ENCODE data around the gene DDX56.

DDX56 gene

DNA sequence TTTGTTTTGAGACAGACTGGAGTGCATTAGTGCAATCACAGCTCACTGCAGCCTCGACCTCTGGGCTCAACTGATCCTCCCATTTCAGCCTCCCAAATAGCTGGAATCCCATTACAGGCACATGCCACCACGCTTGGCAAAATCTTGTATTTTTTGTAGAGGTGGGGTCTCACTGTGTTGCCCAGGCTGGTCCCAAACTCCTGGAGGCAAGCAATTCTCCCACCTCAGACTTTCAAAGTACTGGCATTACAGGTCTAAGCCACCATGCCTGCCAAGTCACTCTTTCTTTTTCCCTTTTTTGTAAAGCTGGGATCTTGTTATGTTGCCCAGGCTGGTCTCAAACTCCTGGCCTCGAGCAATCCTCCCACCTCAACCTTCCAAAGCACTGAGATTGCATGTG is 24.3 kb downstream of the DDX56 start:
- no peaks in the 10 kb centered on the region for H3K36me3 ChIP-seq (ENCODE audit: control insufficient read depth in 5 of 5, insufficient read depth in 5 of 5, low read length in 5 of 5)
- H3K4me1 ChIP-seq (ENCODE audit: control insufficient read depth in 5 of 5, insufficient read depth in 5 of 5, low read length in 5 of 5), result no peaks in the 10 kb centered on the region
- H3K27me3 ChIP-seq (ENCODE audit: control insufficient read depth in 5 of 5, insufficient read depth in 4 of 5, low read length in 5 of 5), result no peaks in the 10 kb centered on the region
- no peaks in the 10 kb centered on the region for H3K9me3 ChIP-seq (ENCODE audit: control insufficient read depth in 5 of 5, low read length in 5 of 5)
- H3K4me3 ChIP-seq (ENCODE audit: low read depth in 1 of 5, low read length in 5 of 5), result no peak overlapping the region
- no peak overlapping the region for H3K9ac ChIP-seq (ENCODE audit: low read length in 5 of 5)
- H3K27ac ChIP-seq (ENCODE audit: low read depth, low read length), result no peak overlapping the region

DNA sequence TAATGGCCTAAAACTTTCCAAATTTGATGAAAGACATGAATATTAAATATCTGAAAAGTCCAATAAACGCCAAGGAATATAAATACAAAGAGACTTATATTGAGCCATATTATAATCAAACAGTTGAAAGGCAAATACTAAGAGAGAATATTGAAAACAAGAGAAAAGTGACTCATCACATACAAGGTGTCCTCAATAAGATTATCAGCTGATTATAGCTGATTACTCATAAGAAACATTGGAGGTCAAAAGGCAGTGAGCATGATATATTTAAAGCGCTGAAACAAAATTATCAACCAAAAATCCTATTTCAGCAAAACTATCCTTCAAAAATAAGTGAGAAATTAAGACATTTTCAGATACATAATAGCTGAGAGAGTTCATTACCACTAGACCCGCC is 24.8 kb downstream of the DDX56 start:
- Histone ChIP-seq H3K27me3 (ENCODE audit: control insufficient read depth in 5 of 5, insufficient read depth in 4 of 5, low read length in 5 of 5) (no peaks in the 10 kb centered on the region), H3K4me1 (ENCODE audit: control insufficient read depth in 5 of 5, insufficient read depth in 5 of 5, low read length in 5 of 5) (no peaks in the 10 kb centered on the region), H3K4me3 (ENCODE audit: low read depth in 1 of 5, low read length in 5 of 5) (no peak overlapping the region), H3K36me3 (ENCODE audit: control insufficient read depth in 5 of 5, insufficient read depth in 5 of 5, low read length in 5 of 5) (no peaks in the 10 kb centered on the region), H3K27ac (ENCODE audit: low read depth, low read length) (no peak overlapping the region), H3K9me3 (ENCODE audit: control insufficient read depth in 5 of 5, low read length in 5 of 5) (no peaks in the 10 kb centered on the region), H3K9ac (ENCODE audit: low read length in 5 of 5) (no peak overlapping the region)

DNA sequence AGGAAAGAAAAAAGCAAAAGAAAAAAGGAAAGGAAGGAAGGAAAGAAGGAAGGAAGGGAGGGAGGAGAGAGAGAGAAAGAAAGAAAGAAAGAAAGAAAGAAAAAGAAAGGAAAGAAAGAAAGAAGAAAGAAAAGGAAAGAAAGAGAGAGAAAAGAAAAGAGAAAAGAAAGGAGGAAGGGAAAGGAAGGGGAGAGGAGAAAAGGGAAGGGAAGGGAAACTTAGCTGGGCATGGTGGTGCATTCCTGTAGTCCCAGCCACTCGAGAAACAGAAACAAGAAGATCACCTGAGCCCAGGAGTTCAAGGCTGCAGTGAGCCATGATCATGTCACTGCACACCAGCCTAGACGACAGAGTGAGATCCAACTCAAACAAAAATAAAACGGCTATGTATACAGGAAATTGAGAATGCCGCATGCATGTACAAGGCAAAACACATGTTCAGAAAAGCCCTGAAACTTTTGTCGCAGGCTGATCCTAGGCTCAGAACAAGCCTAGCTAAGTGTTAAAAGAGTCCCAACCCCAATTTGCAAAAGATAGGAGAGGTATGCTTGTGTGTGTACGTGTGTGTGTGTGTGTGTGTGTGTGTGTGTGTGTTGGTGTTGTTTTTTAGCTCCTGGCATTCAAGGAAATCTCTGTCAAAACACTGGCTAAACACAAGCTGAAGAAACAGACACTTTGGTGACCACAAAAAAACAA is 26.0 kb downstream of the DDX56 start:
- H3K4me3 ChIP-seq (ENCODE audit: low read depth in 1 of 5, low read length in 5 of 5), result no peak overlapping the region
- H3K9me3 ChIP-seq (ENCODE audit: control insufficient read depth in 5 of 5, low read length in 5 of 5), result no peaks in the 10 kb centered on the region
- H3K27ac ChIP-seq (ENCODE audit: low read depth, low read length), result no peak overlapping the region
- H3K36me3 ChIP-seq (ENCODE audit: control insufficient read depth in 5 of 5, insufficient read depth in 5 of 5, low read length in 5 of 5), result no peaks in the 10 kb centered on the region
- peaks cover 1 to 6% (median 5%) of the 10 kb centered on the region in 5 donors for H3K4me1 ChIP-seq (ENCODE audit: control insufficient read depth in 5 of 5, insufficient read depth in 5 of 5, low read length in 5 of 5)
- no peak overlapping the region for H3K9ac ChIP-seq (ENCODE audit: low read length in 5 of 5)
- no peaks in the 10 kb centered on the region for H3K27me3 ChIP-seq (ENCODE audit: control insufficient read depth in 5 of 5, insufficient read depth in 4 of 5, low read length in 5 of 5)

DNA sequence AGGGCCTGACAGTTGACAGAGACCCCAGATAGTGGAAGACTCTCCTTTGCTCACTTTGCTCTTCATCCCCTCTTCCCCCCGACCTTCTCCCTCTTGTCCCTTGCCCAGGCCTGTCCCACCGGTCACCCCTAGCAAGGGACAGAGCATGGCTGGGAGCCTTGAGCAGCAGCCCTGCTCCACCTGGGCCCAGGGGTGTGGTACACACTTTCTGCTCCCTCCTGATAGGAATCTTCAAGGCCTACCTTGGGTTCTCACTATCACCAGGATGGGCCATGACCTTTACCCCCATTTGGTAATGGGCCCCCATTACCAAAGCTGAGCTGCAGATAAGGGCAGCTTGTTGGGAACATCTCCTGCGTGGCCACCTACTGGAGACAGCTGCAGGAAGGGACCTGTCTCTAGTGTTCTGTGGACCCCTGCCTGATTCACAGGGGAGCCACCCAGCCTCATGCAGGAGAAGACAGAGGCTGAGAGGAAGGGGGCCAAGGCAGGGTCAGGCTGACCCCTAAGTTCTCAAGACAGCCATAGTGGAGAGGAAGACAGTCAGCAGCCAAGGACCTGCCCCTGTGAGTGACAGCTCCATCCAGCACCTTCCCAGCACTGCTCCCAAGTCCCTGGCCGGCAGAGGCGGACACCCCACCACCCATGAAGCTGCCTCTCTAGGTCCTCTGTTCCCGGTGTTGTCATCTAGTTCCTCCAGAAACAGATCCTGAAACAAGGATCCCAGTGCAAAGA is 31.7 kb downstream of the DDX56 start:
- Histone ChIP-seq H3K27ac (ENCODE audit: low read depth, low read length) (peak overlapping the region; percentile 79), H3K9ac (ENCODE audit: low read length in 5 of 5) (no peak overlapping the region), H3K9me3 (ENCODE audit: control insufficient read depth in 5 of 5, low read length in 5 of 5) (no peaks in the 10 kb centered on the region), H3K27me3 (ENCODE audit: control insufficient read depth in 5 of 5, insufficient read depth in 4 of 5, low read length in 5 of 5) (no peaks in the 10 kb centered on the region), H3K36me3 (ENCODE audit: control insufficient read depth in 5 of 5, insufficient read depth in 5 of 5, low read length in 5 of 5) (no peaks in the 10 kb centered on the region), H3K4me3 (ENCODE audit: low read depth in 1 of 5, low read length in 5 of 5) (no peak overlapping the region), H3K4me1 (ENCODE audit: control insufficient read depth in 5 of 5, insufficient read depth in 5 of 5, low read length in 5 of 5) (peaks cover 1 to 62% (median 39%) of the 10 kb centered on the region in 5 donors)

DNA sequence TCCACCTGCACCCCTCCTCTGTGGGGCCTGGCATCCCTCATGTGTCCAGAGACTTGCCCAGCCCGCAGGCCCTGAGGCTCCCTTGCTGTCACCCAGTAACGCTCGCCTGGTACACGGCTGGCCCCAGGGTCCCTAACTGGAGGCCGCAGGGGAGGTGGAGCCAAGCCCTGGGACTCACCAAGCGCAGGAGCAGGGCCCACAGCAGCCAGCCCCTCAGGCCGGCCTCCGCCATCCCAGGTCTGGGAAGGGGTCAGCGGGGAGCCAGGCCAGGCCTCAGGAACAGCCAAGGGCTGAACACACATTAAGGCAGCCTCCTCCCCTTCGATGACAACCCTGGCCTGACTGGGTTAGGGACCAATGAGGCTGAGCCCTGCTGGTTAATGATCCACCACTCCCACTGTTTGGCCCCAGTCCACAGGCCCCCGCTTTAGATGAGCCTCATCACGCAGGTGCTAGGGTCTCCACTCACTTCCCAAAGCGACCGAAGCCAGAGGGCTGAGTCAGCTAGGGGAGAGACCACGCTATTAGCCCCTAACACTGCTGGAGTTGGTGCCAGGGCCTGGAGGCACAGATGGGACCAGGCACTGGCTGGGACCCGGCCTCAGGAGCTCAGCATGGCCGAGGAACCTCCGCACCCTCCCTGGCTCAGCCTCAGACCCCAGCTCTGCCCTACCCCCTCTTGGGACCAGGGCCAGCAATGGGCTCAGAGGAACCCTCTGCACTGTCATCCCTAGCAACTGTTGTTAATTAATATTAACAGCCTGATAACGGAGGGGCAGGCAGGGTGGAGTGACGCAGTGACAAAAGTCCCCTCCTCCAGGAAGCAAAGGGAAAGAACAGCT is 32.5 kb downstream of the DDX56 start, which contains the start of gene NPC1L1:
TSS of gene NPC1L1 (minus strand) at position 303 of the 842 bp plus-strand sequence. CDS start at position 232, 71 bp downstream.
- no peaks in the 10 kb centered on the region for H3K9me3 ChIP-seq (ENCODE audit: control insufficient read depth in 5 of 5, low read length in 5 of 5)
- H3K27ac ChIP-seq (ENCODE audit: low read depth, low read length), result peak within 1 kb of the TSS; percentile 79
- H3K4me3 ChIP-seq (ENCODE audit: low read depth in 1 of 5, low read length in 5 of 5), result no peak within 1 kb of the TSS
- H3K9ac ChIP-seq (ENCODE audit: low read length in 5 of 5), result no peak within 1 kb of the TSS
- no peaks in the 10 kb centered on the region for H3K36me3 ChIP-seq (ENCODE audit: control insufficient read depth in 5 of 5, insufficient read depth in 5 of 5, low read length in 5 of 5)
- no peaks in the 10 kb centered on the region for H3K27me3 ChIP-seq (ENCODE audit: control insufficient read depth in 5 of 5, insufficient read depth in 4 of 5, low read length in 5 of 5)
- peaks cover 1 to 63% (median 39%) of the 10 kb centered on the region in 5 donors for H3K4me1 ChIP-seq (ENCODE audit: control insufficient read depth in 5 of 5, insufficient read depth in 5 of 5, low read length in 5 of 5)

DNA sequence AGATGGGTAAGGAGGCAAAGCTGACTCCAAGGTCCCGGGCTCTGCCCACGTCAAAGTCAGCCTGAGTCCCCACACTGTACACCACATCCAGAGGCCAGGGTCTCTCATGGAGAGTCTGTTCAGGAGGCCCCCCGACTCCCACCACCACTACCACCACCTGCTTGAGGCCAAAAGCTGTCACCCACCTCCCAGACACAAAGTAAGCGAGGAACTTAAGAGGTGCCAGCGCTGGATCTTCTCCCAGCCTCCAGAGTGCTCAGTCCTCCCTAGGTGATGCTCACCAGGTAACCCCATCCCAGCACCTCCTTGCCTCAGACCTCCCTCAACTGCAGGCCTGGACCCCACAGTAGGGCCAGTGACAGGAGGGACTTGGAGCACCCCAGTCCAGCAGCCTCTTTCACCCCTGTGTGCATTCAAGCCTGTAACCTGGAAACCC is 33.1 kb downstream of the DDX56 start:
- Histone ChIP-seq H3K9me3 (ENCODE audit: control insufficient read depth in 5 of 5, low read length in 5 of 5) (no peaks in the 10 kb centered on the region), H3K4me3 (ENCODE audit: low read depth in 1 of 5, low read length in 5 of 5) (no peak overlapping the region), H3K27me3 (ENCODE audit: control insufficient read depth in 5 of 5, insufficient read depth in 4 of 5, low read length in 5 of 5) (no peaks in the 10 kb centered on the region), H3K27ac (ENCODE audit: low read depth, low read length) (peak overlapping the region; percentile 79), H3K4me1 (ENCODE audit: control insufficient read depth in 5 of 5, insufficient read depth in 5 of 5, low read length in 5 of 5) (peaks cover 1 to 63% (median 39%) of the 10 kb centered on the region in 5 donors), H3K9ac (ENCODE audit: low read length in 5 of 5) (no peak overlapping the region), H3K36me3 (ENCODE audit: control insufficient read depth in 5 of 5, insufficient read depth in 5 of 5, low read length in 5 of 5) (no peaks in the 10 kb centered on the region)

DNA sequence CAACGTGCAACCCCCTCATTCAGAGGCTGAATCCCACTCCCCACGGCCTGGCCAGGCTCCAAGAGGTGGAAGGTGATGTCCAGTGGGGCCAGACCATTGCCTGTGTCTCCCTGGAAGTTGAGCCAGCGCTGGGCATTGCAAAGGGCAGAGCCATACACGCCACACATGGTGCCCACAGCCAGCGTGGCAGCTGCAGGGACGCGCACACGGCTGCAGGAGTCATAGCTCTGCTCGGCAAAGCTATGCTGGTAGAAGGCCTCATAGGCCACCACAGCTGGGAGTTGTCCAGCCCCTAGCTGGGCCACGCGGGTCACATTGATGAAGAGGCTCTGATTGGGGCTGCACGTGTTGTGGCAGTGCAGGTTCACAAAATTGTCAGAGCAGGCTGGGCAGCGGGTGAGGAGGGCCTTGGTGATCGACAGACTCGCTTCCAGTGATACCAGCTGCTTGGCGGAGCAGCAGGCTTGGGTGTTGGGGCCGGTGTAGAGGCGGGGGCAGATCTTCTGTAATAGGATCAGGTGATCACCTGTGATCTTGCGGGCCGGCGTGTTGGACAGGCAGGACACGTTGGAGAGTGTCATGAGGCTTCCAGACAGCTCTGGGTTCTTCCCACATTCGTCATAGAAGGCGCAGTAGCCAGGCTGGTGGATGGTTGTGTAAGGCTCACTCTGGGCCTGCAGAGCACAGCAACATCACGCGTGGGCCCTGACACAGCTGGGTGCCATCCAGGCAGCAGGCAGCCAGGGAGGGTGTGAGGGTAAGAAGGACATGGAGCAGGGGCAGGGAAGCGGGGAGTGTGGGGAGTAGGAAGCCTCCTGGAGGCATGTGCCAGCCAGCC is 33.8 kb downstream of the DDX56 start:
- Histone ChIP-seq H3K27me3 (ENCODE audit: control insufficient read depth in 5 of 5, insufficient read depth in 4 of 5, low read length in 5 of 5) (no peaks in the 10 kb centered on the region), H3K9ac (ENCODE audit: low read length in 5 of 5) (no peak overlapping the region), H3K9me3 (ENCODE audit: control insufficient read depth in 5 of 5, low read length in 5 of 5) (no peaks in the 10 kb centered on the region), H3K36me3 (ENCODE audit: control insufficient read depth in 5 of 5, insufficient read depth in 5 of 5, low read length in 5 of 5) (no peaks in the 10 kb centered on the region), H3K4me1 (ENCODE audit: control insufficient read depth in 5 of 5, insufficient read depth in 5 of 5, low read length in 5 of 5) (peaks cover 1 to 63% (median 39%) of the 10 kb centered on the region in 5 donors), H3K27ac (ENCODE audit: low read depth, low read length) (peak overlapping the region; percentile 79), H3K4me3 (ENCODE audit: low read depth in 1 of 5, low read length in 5 of 5) (no peak overlapping the region)

DNA sequence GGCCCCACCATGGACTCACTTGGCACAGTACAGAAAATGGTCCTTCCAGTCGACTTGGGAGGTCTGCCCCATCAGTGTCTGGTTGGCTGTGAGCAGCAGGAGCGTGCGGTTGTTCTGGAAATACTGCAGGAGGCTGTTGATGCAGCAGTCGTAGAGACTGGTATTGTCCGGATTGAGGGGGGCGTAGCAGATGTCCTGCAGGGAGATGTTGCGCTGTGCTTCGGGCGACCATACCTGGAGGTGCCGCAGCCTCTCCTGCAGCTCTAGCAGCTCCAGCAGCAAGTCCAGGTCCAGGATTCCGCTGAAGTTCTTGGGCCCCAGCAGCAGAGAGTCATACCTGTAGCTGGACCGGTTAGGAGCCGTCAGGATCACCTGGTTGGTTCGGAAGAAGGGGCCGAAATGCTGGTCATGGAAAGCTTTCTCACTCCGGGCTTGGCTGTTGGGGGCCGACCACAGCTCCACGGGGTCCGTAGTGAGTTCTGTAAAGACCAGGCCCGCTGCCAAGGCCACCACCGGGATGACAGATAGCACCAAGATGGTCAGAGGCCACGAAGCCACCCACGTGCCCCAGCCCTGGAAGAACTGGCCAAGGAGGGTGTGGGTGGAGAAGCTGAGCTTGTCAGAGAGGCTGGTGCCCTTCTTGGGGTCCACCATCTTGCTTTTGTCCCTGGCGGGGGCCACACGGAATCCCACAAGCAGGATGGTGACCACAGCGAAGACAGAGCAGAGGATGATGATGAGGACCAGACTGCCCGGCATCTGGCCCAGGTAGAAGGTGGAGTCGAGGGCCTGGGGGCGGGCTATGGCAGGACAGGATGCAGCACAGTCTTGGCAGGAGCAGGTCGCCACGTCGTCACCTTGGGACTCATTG is 34.7 kb downstream of the DDX56 start:
- no peak overlapping the region for H3K9ac ChIP-seq (ENCODE audit: low read length in 5 of 5)
- H3K9me3 ChIP-seq (ENCODE audit: control insufficient read depth in 5 of 5, low read length in 5 of 5), result no peaks in the 10 kb centered on the region
- H3K36me3 ChIP-seq (ENCODE audit: control insufficient read depth in 5 of 5, insufficient read depth in 5 of 5, low read length in 5 of 5), result no peaks in the 10 kb centered on the region
- peaks cover 1 to 63% (median 39%) of the 10 kb centered on the region in 5 donors for H3K4me1 ChIP-seq (ENCODE audit: control insufficient read depth in 5 of 5, insufficient read depth in 5 of 5, low read length in 5 of 5)
- H3K4me3 ChIP-seq (ENCODE audit: low read depth in 1 of 5, low read length in 5 of 5), result no peak overlapping the region
- H3K27ac ChIP-seq (ENCODE audit: low read depth, low read length), result peak overlapping the region; percentile 79
- no peaks in the 10 kb centered on the region for H3K27me3 ChIP-seq (ENCODE audit: control insufficient read depth in 5 of 5, insufficient read depth in 4 of 5, low read length in 5 of 5)

All from subcutaneous abdominal adipose tissue (tissue), 5 donors.